ENCODE data around the gene TRIM9. TPM values are rescaled to one million over a fixed set of nuclear protein-coding genes. Genes with fewer than 3 reads are reported as not detected.

TRIM9 gene
- total and polyA plus RNA-seq, 9 of the 15 experiments (the other 6 are each of a cell fraction or from before 2014, with no cell fraction given), result 0.03 to 0.15 (median 0.04) TPM; not detected in 4

- no peak for TF ChIP-seq GABPB1 (CRISPR knock-in tag; IDR thresholded peaks at IDR 0.05)
- TF ChIP-seq FOS (IDR thresholded peaks at IDR 0.05; ENCODE audit: extremely low read depth, insufficient read length), result no peak
- no peak for TF ChIP-seq ZNF79 (CRISPR knock-in tag; IDR thresholded peaks at IDR 0.05; ENCODE audit: low read depth)
Measured at GRCh38 chr14:51039252-51039651, 55.7 kb downstream of the TRIM9 start (continued).

DNA sequence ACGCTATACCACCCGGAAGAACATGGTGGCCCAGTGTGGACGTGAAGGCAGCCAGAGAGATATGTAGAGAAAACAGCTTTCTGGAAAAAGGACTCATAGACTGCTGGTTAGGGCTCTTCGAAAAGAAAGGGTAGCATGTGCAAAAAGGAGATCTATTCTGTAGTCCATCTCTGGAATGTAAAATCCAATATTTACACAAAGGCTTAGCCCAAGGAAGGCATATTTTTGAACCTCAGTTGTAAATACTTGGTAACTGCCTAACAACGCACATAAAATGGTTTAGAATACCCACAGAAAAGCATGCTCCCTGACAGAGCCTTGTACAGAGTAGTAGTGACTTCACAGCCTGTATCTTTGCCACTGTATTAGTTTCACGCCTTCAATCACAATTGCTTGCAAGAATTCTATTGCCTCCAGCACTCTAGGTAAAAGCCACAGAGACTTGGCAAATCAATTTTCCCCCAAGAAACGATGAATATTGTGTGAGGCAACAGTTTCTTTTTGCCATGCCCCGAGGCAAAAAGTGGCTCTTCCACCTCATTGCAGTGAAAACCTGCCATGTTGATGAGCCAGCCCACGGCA, 59.2 kb downstream of the TRIM9 start:
- Histone ChIP-seq H3K27me3 (ENCODE audit: control insufficient read depth in 2 of 2, insufficient read depth in 2 of 2, low read length in 2 of 2) (peaks cover 0 to 3% of the 10 kb centered on the region in 2 experiments; a peak in 1 of 5 replicates), H2AFZ (ENCODE audit: low read depth, low read length) (no peak overlapping the region), H3K27ac (ENCODE audit: extremely low read depth, low read depth, low read length) (no peak overlapping the region), H3K36me3 (ENCODE audit: control insufficient read depth, insufficient read depth, low read length) (no peaks in the 10 kb centered on the region), H3K9me1 (ENCODE audit: control insufficient read depth, insufficient read depth, low read length) (no peaks in the 10 kb centered on the region), H3K79me2 (ENCODE audit: control insufficient read depth, insufficient read depth, low read length) (no peaks in the 10 kb centered on the region), H3K9ac (ENCODE audit: insufficient read depth in 1 of 2, low read depth in 2 of 2, low read length in 2 of 2) (no peak overlapping the region), H3K9me3 (replicated peaks; ENCODE audit: control insufficient read depth, insufficient read depth, low read depth, low read length) (no peaks in the 10 kb centered on the region), H4K20me1 (replicated peaks; ENCODE audit: control insufficient read depth, insufficient read depth, low read length) (no peaks in the 10 kb centered on the region), H3K4me1 (replicated peaks in 1 of 2; ENCODE audit: control insufficient read depth in 2 of 2, insufficient read depth in 2 of 2, low read length in 2 of 2) (no peaks in the 10 kb centered on the region), H3K4me3 (no peak overlapping the region), H3K4me2 (ENCODE audit: insufficient read depth, low read length) (no peak overlapping the region)
- DNase-seq (ENCODE audit: extremely low read depth in 1 of 4, low spot score in 3 of 4), result no peak
- intact Hi-C loops (cut with micrococcal nuclease) (no loop called here), in situ Hi-C loops (cut with MboI) (no loop called here)
- ChIA-PET CTCF (ENCODE audit: low intra/inter-chr PET ratio) (no interaction called here), POLR2A (no interaction called here)
- no peak for FAIRE-seq
- no TSS peak for BruUV-seq (replicated peaks)
- TF ChIP-seq ZNF12 (CRISPR knock-in tag; IDR thresholded peaks at IDR 0.05), result no peak
- no peak for TF ChIP-seq ZNF239 (CRISPR knock-in tag; IDR thresholded peaks at IDR 0.05)
- TF ChIP-seq POLR3G (IDR thresholded peaks at IDR 0.05; ENCODE audit: extremely low read depth, insufficient read length, insufficient replicate concordance), result no peak
- TF ChIP-seq CBX5 (IDR thresholded peaks at IDR 0.05; ENCODE audit: borderline replicate concordance, low read depth), result no peak
- no peak for TF ChIP-seq FOSL1 (tag; conservative IDR thresholded peaks at IDR 0.05)
- TF ChIP-seq PHB (CRISPR knock-in tag; IDR thresholded peaks at IDR 0.05), result no peak
- TF ChIP-seq ZNF274 (IDR thresholded peaks at IDR 0.05; ENCODE audit: borderline replicate concordance, low read depth, low read length), result no peak
- TF ChIP-seq ZHX1 (conservative IDR thresholded peaks at IDR 0.05; ENCODE audit: low read length), result no peak
- TF ChIP-seq ZFP91 (CRISPR knock-in tag; IDR thresholded peaks at IDR 0.05), result no peak
- no peak for TF ChIP-seq TAF15 (IDR thresholded peaks at IDR 0.05; ENCODE audit: low read depth, low read length)
- TF ChIP-seq NFRKB (IDR thresholded peaks at IDR 0.05; ENCODE audit: low read depth), result no peak
- TF ChIP-seq DIDO1 (tag; IDR thresholded peaks at IDR 0.05; ENCODE audit: low read depth), result no peak
- TF ChIP-seq, protein P1, sequence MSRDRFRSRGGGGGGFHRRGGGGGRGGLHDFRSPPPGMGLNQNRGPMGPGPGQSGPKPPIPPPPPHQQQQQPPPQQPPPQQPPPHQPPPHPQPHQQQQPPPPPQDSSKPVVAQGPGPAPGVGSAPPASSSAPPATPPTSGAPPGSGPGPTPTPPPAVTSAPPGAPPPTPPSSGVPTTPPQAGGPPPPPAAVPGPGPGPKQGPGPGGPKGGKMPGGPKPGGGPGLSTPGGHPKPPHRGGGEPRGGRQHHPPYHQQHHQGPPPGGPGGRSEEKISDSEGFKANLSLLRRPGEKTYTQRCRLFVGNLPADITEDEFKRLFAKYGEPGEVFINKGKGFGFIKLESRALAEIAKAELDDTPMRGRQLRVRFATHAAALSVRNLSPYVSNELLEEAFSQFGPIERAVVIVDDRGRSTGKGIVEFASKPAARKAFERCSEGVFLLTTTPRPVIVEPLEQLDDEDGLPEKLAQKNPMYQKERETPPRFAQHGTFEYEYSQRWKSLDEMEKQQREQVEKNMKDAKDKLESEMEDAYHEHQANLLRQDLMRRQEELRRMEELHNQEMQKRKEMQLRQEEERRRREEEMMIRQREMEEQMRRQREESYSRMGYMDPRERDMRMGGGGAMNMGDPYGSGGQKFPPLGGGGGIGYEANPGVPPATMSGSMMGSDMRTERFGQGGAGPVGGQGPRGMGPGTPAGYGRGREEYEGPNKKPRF (IDR thresholded peaks at IDR 0.05; ENCODE audit: low read depth, low read length), result no peak
- no peak for TF ChIP-seq SETDB1 (IDR thresholded peaks at IDR 0.05; ENCODE audit: low read length)
- WGBS (ENCODE audit: insufficient coverage, low coverage, missing lambda C conversion rate), result 1% methylated on average over 9 of the region's 9 CpGs
- no peak for ATAC-seq

All from K562 (cell line).